ENCODE measurements around the gene DCUN1D3. TPM values are rescaled to one million over a fixed set of nuclear protein-coding genes. Genes with fewer than 3 reads are reported as not detected.
A peak's percentile ranks its signal among the peaks of the same experiment; 100 is the strongest.

The DCUN1D3 gene
- total RNA-seq, 1 donor from 2014 or later, result 9.8 TPM

DNA sequence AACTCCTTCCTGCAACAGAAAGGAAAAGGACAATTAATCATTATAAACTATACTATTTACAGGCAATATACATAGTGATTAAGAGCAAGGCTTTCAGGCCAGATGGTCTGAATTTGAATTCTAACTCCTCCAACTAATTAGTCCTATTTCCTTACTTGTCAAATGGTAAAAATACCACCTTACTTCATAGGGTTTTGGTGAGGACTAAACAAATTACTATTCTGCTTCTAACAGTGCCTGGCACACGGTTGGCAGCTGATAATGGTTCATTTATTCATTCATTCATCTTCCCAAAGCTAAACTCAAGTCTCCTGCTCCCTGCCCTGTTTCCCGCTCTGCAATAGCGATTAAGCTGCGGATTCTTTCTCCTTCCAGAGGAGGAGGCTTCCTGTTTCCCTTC is 39.8 kb downstream of the DCUN1D3 start:
- H3K4me3 ChIP-seq, result no peak overlapping the region
- peak overlapping the region; percentile 85 for H3K27ac ChIP-seq (replicated peaks)
- TF ChIP-seq, protein P1, sequence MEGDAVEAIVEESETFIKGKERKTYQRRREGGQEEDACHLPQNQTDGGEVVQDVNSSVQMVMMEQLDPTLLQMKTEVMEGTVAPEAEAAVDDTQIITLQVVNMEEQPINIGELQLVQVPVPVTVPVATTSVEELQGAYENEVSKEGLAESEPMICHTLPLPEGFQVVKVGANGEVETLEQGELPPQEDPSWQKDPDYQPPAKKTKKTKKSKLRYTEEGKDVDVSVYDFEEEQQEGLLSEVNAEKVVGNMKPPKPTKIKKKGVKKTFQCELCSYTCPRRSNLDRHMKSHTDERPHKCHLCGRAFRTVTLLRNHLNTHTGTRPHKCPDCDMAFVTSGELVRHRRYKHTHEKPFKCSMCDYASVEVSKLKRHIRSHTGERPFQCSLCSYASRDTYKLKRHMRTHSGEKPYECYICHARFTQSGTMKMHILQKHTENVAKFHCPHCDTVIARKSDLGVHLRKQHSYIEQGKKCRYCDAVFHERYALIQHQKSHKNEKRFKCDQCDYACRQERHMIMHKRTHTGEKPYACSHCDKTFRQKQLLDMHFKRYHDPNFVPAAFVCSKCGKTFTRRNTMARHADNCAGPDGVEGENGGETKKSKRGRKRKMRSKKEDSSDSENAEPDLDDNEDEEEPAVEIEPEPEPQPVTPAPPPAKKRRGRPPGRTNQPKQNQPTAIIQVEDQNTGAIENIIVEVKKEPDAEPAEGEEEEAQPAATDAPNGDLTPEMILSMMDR (IDR thresholded peaks at IDR 0.05; ENCODE audit: borderline replicate concordance), result no peak
- H3K36me3 ChIP-seq, result peaks cover 9% of the 10 kb centered on the region
- intact Hi-C loops (cut with micrococcal nuclease), result loop anchor here (5.0 kb wide), 1 partner anchor 42 kb away; the partner anchor contains the start of genes DCUN1D3 and LYRM1
- no peaks in the 10 kb centered on the region for H3K9me3 ChIP-seq (replicated peaks)
- H3K4me1 ChIP-seq, result peaks cover 81% of the 10 kb centered on the region
- DNase-seq, result no peak
- no peaks in the 10 kb centered on the region for H3K27me3 ChIP-seq (ENCODE audit: low read depth)

DNA sequence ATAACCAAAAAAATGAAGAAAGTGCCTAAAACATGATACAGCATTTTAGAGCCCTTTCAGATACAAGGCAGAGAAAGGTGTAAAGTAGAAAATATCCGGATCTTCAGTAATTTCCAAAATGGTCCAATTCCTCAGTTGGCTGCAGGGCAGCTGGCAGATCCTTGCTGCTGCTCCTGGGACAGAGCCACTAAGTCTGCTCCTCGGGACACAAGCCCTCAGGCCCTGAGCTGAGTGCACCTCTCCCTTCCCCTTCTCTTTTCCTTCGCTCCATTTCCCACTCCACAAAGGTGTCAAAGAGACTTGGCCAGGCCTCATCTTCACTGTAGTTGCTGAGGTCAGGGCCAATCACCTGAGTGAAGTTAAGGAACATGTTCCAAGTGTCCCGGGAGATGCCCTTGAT is 40.5 kb downstream of the DCUN1D3 start:
- H3K27me3 ChIP-seq (ENCODE audit: low read depth), result no peaks in the 10 kb centered on the region
- no peak overlapping the region for H3K4me3 ChIP-seq
- TF ChIP-seq, protein P1 (IDR thresholded peaks at IDR 0.05; ENCODE audit: borderline replicate concordance), result no peak
- H3K4me1 ChIP-seq, result peaks cover 75% of the 10 kb centered on the region
- peak overlapping the region; percentile 85 for H3K27ac ChIP-seq (replicated peaks)
- DNase-seq, result peak; percentile 19
- H3K36me3 ChIP-seq, result peaks cover 9% of the 10 kb centered on the region
- no peaks in the 10 kb centered on the region for H3K9me3 ChIP-seq (replicated peaks)
- intact Hi-C loops (cut with micrococcal nuclease), result loop anchor here (5.0 kb wide), 1 partner anchor 43 kb away; the partner anchor contains the start of genes DCUN1D3 and LYRM1

DNA sequence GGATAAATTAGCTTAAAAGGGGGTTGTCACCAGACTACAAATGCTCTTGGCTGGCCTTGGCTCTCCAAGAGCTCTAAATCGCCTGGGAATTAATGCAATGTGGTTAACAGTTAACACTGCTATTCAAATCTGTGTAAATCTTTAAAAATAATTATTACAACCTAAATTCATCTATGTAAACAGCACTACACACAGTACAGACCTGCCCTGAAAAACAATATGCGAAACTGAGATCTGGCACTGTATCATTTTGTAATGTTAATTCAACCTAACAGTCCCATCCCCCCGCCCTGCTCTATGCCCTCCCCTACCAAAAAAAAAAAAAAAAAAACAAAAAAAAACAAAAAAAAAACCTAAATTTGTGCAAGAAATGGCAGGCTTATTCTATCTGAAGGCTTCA is 40.9 kb downstream of the DCUN1D3 start:
- Histone ChIP-seq H3K4me3 (no peak overlapping the region), H3K36me3 (peaks cover 9% of the 10 kb centered on the region), H3K27ac (replicated peaks) (peak overlapping the region; percentile 85), H3K9me3 (replicated peaks) (no peaks in the 10 kb centered on the region), H3K4me1 (peaks cover 75% of the 10 kb centered on the region), H3K27me3 (ENCODE audit: low read depth) (no peaks in the 10 kb centered on the region)
- TF ChIP-seq, protein P1 (IDR thresholded peaks at IDR 0.05; ENCODE audit: borderline replicate concordance), result no peak
- DNase-seq, result no peak
- intact Hi-C loops (cut with micrococcal nuclease), result no loop called here

DNA sequence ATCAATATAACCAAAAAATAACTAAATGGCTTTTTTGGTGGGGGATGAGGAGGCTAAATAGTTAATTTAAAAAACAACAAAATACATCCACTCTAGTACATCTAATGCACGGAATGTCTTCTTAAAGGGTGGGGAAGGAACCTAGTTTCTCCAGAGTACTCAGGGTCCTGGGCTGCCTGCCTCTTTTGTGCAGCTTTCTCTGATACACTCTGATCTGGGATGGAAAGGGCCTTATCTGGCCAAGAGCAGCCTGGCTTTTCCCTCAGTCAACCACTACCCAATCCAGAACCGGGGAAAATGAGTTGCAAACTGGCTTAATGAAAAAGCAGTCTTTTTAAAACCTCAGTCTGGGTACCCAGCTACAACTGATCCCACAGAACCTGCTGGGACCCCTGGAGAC is 42.9 kb downstream of the DCUN1D3 start:
- TF ChIP-seq, protein P1 (IDR thresholded peaks at IDR 0.05; ENCODE audit: borderline replicate concordance), result no peak
- peak; percentile 16 for DNase-seq
- peak overlapping the region; percentile 34 for H3K27ac ChIP-seq (replicated peaks)
- H3K4me3 ChIP-seq, result no peak overlapping the region
- peaks cover 75% of the 10 kb centered on the region for H3K4me1 ChIP-seq
- intact Hi-C loops (cut with micrococcal nuclease), result no loop called here
- no peaks in the 10 kb centered on the region for H3K9me3 ChIP-seq (replicated peaks)
- no peaks in the 10 kb centered on the region for H3K27me3 ChIP-seq (ENCODE audit: low read depth)
- peaks cover 7% of the 10 kb centered on the region for H3K36me3 ChIP-seq

DNA sequence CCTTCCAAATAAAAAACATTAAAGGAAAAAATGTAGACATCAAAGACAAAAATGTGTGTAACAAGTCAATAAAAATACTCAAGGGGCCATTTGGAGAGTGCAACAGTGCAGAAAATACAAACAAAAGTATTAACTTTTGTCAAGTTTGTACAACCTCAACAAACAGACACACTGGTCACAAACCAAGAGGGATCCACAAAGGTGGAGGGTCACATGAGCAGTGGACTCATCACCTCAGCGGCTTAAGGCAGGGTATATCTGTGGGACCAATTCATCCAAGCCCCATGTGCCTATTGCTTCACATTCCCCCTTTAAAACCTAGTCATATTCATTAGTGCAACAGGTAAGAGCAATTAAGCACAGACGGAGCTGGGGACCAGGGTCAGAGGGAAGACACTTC is 45.2 kb downstream of the DCUN1D3 start:
- peaks cover 3% of the 10 kb centered on the region for H3K36me3 ChIP-seq
- H3K27ac ChIP-seq (replicated peaks), result no peak overlapping the region
- no peak for DNase-seq
- H3K4me3 ChIP-seq, result no peak overlapping the region
- H3K9me3 ChIP-seq (replicated peaks), result no peaks in the 10 kb centered on the region
- intact Hi-C loops (cut with micrococcal nuclease), result no loop called here
- peaks cover 75% of the 10 kb centered on the region for H3K4me1 ChIP-seq
- H3K27me3 ChIP-seq (ENCODE audit: low read depth), result no peaks in the 10 kb centered on the region
- TF ChIP-seq, protein P1 (IDR thresholded peaks at IDR 0.05; ENCODE audit: borderline replicate concordance), result no peak
